KOPT-K1 (cell line): ENCODE measurements around the gene WFDC1.

Experiments used
- H3K27ac ChIP-seq: fragments of 200-600 bp; sonication (generic); 2 replicates; pipeline ENCODE4 v1.5.1; 2016; ENCODE audit warnings: antibody characterized with exemption, mild to moderate bottlenecking, low read depth, low read length; ENCODE audit not compliant: poor library complexity, severe bottlenecking
- H3K36me3 ChIP-seq: fragments of 200-600 bp; sonication (generic); 2 replicates; pipeline ENCODE4 v1.5.1; 2017; ENCODE audit warnings: antibody characterized with exemption, mild to moderate bottlenecking, low read length, moderate library complexity; ENCODE audit not compliant: insufficient read depth
- H3K9me3 ChIP-seq: fragments of 200-600 bp; sonication (generic); 2 replicates; pipeline ENCODE4 v1.5.1; 2017; ENCODE audit warnings: antibody characterized with exemption, low read length, mild to moderate bottlenecking; ENCODE audit not compliant: insufficient read depth, poor library complexity, severe bottlenecking

WFDC1 gene

GRCh38 chr16:84306564-84306963 is 11.9 kb downstream of the WFDC1 start:
- no peak overlapping the region for H3K27ac ChIP-seq
- H3K36me3 ChIP-seq, result no peaks in the 10 kb centered on the region
- no peaks in the 10 kb centered on the region for H3K9me3 ChIP-seq

- Histone ChIP-seq H3K27ac (no peak overlapping the region), H3K9me3 (no peaks in the 10 kb centered on the region), H3K36me3 (no peaks in the 10 kb centered on the region)
These were observed 12.7 kb downstream of the WFDC1 start for GRCh38 chr16:84307209-84307954.

GRCh38 chr16:84308120-84308519 is 13.4 kb downstream of the WFDC1 start:
- Histone ChIP-seq H3K27ac (no peak overlapping the region), H3K9me3 (no peaks in the 10 kb centered on the region)

GRCh38 chr16:84310642-84311041 is 16.0 kb downstream of the WFDC1 start:
- Histone ChIP-seq H3K9me3 (no peaks in the 10 kb centered on the region), H3K27ac (no peak overlapping the region), H3K36me3 (no peaks in the 10 kb centered on the region)

More at GRCh38 chr16:84308120-84308519, 13.4 kb downstream of the WFDC1 start:
- no peaks in the 10 kb centered on the region for H3K36me3 ChIP-seq

GRCh38 chr16:84312783-84313382 is 18.2 kb downstream of the WFDC1 start:
- no peaks in the 10 kb centered on the region for H3K36me3 ChIP-seq
- no peak overlapping the region for H3K27ac ChIP-seq
- peaks cover 6% of the 10 kb centered on the region for H3K9me3 ChIP-seq

GRCh38 chr16:84313921-84314320 is 19.2 kb downstream of the WFDC1 start:
- Histone ChIP-seq H3K27ac (no peak overlapping the region), H3K36me3 (no peaks in the 10 kb centered on the region), H3K9me3 (peaks cover 16% of the 10 kb centered on the region)

- no peaks in the 10 kb centered on the region for H3K36me3 ChIP-seq
These were observed 19.7 kb downstream of the WFDC1 start for GRCh38 chr16:84314373-84314772.

GRCh38 chr16:84314814-84315213 is 20.1 kb downstream of the WFDC1 start:
- Histone ChIP-seq H3K27ac (no peak overlapping the region), H3K36me3 (no peaks in the 10 kb centered on the region), H3K9me3 (peaks cover 19% of the 10 kb centered on the region)

More at GRCh38 chr16:84314373-84314772, 19.7 kb downstream of the WFDC1 start:
- Histone ChIP-seq H3K9me3 (peaks cover 19% of the 10 kb centered on the region), H3K27ac (no peak overlapping the region)

- Histone ChIP-seq H3K36me3 (no peaks in the 10 kb centered on the region), H3K9me3 (peaks cover 19% of the 10 kb centered on the region), H3K27ac (no peak overlapping the region)
These were observed 20.7 kb downstream of the WFDC1 start for GRCh38 chr16:84315422-84315821.

GRCh38 chr16:84318091-84318975 is 23.7 kb downstream of the WFDC1 start:
- Histone ChIP-seq H3K36me3 (no peaks in the 10 kb centered on the region), H3K27ac (no peak overlapping the region), H3K9me3 (peaks cover 19% of the 10 kb centered on the region)

- no peaks in the 10 kb centered on the region for H3K36me3 ChIP-seq
- peaks cover 19% of the 10 kb centered on the region for H3K9me3 ChIP-seq
- no peak overlapping the region for H3K27ac ChIP-seq
These were observed 24.6 kb downstream of the WFDC1 start for GRCh38 chr16:84319146-84319760.

- peaks cover 19% of the 10 kb centered on the region for H3K9me3 ChIP-seq
- no peak overlapping the region for H3K27ac ChIP-seq
- H3K36me3 ChIP-seq, result no peaks in the 10 kb centered on the region
These were observed 25.8 kb downstream of the WFDC1 start for GRCh38 chr16:84320511-84320910.

GRCh38 chr16:84321932-84322331 is 27.3 kb downstream of the WFDC1 start:
- Histone ChIP-seq H3K36me3 (no peaks in the 10 kb centered on the region), H3K9me3 (peaks cover 19% of the 10 kb centered on the region), H3K27ac (no peak overlapping the region)

- Histone ChIP-seq H3K27ac (no peak overlapping the region), H3K36me3 (no peaks in the 10 kb centered on the region), H3K9me3 (peaks cover 15% of the 10 kb centered on the region)
These were observed 28.1 kb downstream of the WFDC1 start for GRCh38 chr16:84322749-84323148.

- Histone ChIP-seq H3K27ac (no peak overlapping the region), H3K9me3 (peaks cover 6% of the 10 kb centered on the region), H3K36me3 (no peaks in the 10 kb centered on the region)
These were observed 28.9 kb downstream of the WFDC1 start for GRCh38 chr16:84323606-84324005.
